HCT116 (cell line): ENCODE data around the gene ZGPAT. TPM values are rescaled to one million over a fixed set of nuclear protein-coding genes. Genes with fewer than 3 reads are reported as not detected.

Source experiments
- ATAC-seq: fragments of 200-7000 bp; cut with Tn5 transposase; 2 replicates; pipeline ENCODE4 v1.9.1; 2020; ENCODE audit warnings: mild to moderate bottlenecking, moderate library complexity
- BruUV-seq: library from RNA; stranded (reverse); fragments of 400-500 nt; replicated peaks from 2 replicates; lab custom pipeline; 2021; lab: Mats Ljungman, UMichigan
- CTCF ChIA-PET: fragments of 300-600 bp; sonication (Branson Sonifier 250); formaldehyde crosslinking; loops from one replicate; lab custom pipeline; 2021; ENCODE audit warnings: antibody characterized with exemption; lab: Charles Lee
- POLR2A ChIA-PET: fragments of 300-600, 350-600 bp; sonication (Branson Sonifier 250); formaldehyde crosslinking; loops from one replicate; lab custom pipeline; 2021; ENCODE audit warnings: antibody characterized with exemption; lab: Charles Lee
- RAD21 ChIA-PET, 2 experiments: fragments of 300-600 bp; sonication (Branson Sonifier 250); formaldehyde crosslinking; loops; one replicate each; lab custom pipeline; 2023; ENCODE audit warnings: low total read pairs in 2 of 2; ENCODE audit not compliant: uncharacterized antibody in 2 of 2, unreplicated experiment in 2 of 2, low non-redundant PET in 1 of 2; lab: Charles Lee
- DNase-seq: peaks from one replicate; pipeline ENCODE4 v3.0.0-alpha.2; 2010; ENCODE audit warnings: low read depth, low spot score
- H2AFZ ChIP-seq: fragments of 200-600 bp; shearing (Covaris generic), sonication (generic); 2 replicates; pipeline ENCODE4 v1.6.1; 2017; ENCODE audit warnings: low read depth, mixed run types, mixed read lengths, antibody characterized with exemption, low read length; ENCODE audit not compliant: poor library complexity, severe bottlenecking
- H3K27ac ChIP-seq: 2 replicates; pipeline ENCODE4 v1.5.1; 2012; ENCODE audit warnings: low read depth, low read length
- H3K27me3 ChIP-seq: fragments of 200-600 bp; sonication (generic); 2 replicates; pipeline ENCODE4 v1.6.1; 2016; ENCODE audit warnings: mixed run types, low read length, mixed read lengths; ENCODE audit not compliant: insufficient read depth
- H3K36me3 ChIP-seq, 2 experiments: fragments of 200-500 bp in 1 of 2; fragments of 200-600 bp in 1 of 2; sonication (Bioruptor generic) in 1 of 2; sonication (generic) in 1 of 2; 2 replicates each; pipeline versions ENCODE4 v1.5.1 to v1.6.1; 2014 to 2016; ENCODE audit warnings: low read length in 2 of 2, inconsistent platforms in 1 of 2, mixed read lengths in 1 of 2, mixed run types in 1 of 2; ENCODE audit not compliant: insufficient read depth in 2 of 2, control insufficient read depth in 1 of 2
- H3K4me1 ChIP-seq, 2 experiments: fragments of 200-600 bp in 1 of 2; sonication (generic) in 1 of 2; 2 replicates each; pipeline versions ENCODE4 v1.5.1 to v1.6.1; 2012 to 2017; ENCODE audit warnings: low read length in 2 of 2, inconsistent platforms in 1 of 2, mild to moderate bottlenecking in 1 of 2, mixed read lengths in 1 of 2, mixed run types in 1 of 2, moderate library complexity in 1 of 2; ENCODE audit not compliant: insufficient read depth in 2 of 2, control insufficient read depth in 1 of 2
- H3K4me2 ChIP-seq: fragments of 200-600 bp; sonication (generic); 2 replicates; pipeline ENCODE4 v1.6.1; 2017; ENCODE audit warnings: mixed run types, low read length, mixed read lengths
- H3K4me3 ChIP-seq, 2 experiments: fragments of 200-600 bp in 1 of 2; sonication (generic) in 1 of 2; replicated peaks in 1 of 2; 2 replicates each; pipeline ENCODE4 v1.5.1; 2011 to 2016; ENCODE audit warnings: low read length in 2 of 2, control low read depth in 1 of 2, low read depth in 1 of 2, mild to moderate bottlenecking in 1 of 2, mixed read lengths in 1 of 2, mixed run types in 1 of 2
- H3K79me2 ChIP-seq: fragments of 200-600 bp; sonication (generic); 2 replicates; pipeline ENCODE4 v1.6.1; 2017; ENCODE audit warnings: mild to moderate bottlenecking, mixed run types, low read length, moderate library complexity, mixed read lengths; ENCODE audit not compliant: insufficient read depth
- H3K9ac ChIP-seq: fragments of 200-600 bp; sonication (generic); 2 replicates; pipeline ENCODE4 v1.6.1; 2016; ENCODE audit warnings: low read length, mixed read lengths
- H3K9me2 ChIP-seq: fragments of 200-600 bp; sonication (generic), shearing (Covaris generic); 2 replicates; pipeline ENCODE4 v1.6.1; 2017; ENCODE audit warnings: mixed run types, mild to moderate bottlenecking, moderate library complexity; ENCODE audit not compliant: insufficient read depth
- H3K9me3 ChIP-seq, 2 experiments: fragments of 200-500 bp in 1 of 2; fragments of 200-600 bp in 1 of 2; sonication (Bioruptor generic) in 1 of 2; sonication (generic) in 1 of 2; 2 replicates each; pipeline ENCODE4 v1.6.1; 2014 to 2017; ENCODE audit warnings: low read length in 2 of 2, mixed read lengths in 2 of 2, inconsistent platforms in 1 of 2, low read depth in 1 of 2, mild to moderate bottlenecking in 1 of 2, mixed run types in 1 of 2, moderate library complexity in 1 of 2; ENCODE audit not compliant: control insufficient read depth in 1 of 2, insufficient read depth in 1 of 2
- H4K20me1 ChIP-seq: fragments of 200-600 bp; sonication (generic), shearing (Covaris generic); 2 replicates; pipeline ENCODE4 v1.6.1; 2017; ENCODE audit warnings: mixed run types, mild to moderate bottlenecking, moderate library complexity; ENCODE audit not compliant: insufficient read depth
- EZH2phosphoT487 ChIP-seq: fragments of 200-600 bp; IDR thresholded peaks from 2 replicates; pipeline ENCODE4 v1.6.1; 2018; ENCODE audit warnings: antibody characterized with exemption, borderline replicate concordance
- MAX ChIP-seq: IDR thresholded peaks from 2 replicates; pipeline ENCODE4 v1.6.1; 2012
- POLR2AphosphoS5 ChIP-seq: IDR thresholded peaks from 2 replicates; pipeline ENCODE4 v1.6.1; 2011; ENCODE audit warnings: mild to moderate bottlenecking, low read depth, low read length, moderate library complexity
- SIN3A ChIP-seq: IDR thresholded peaks from 2 replicates; pipeline ENCODE4 v1.6.1; 2012; ENCODE audit warnings: low read depth
- SP1 ChIP-seq: IDR thresholded peaks from 2 replicates; pipeline ENCODE4 v1.6.1; 2012; ENCODE audit warnings: low read depth
- ZFX ChIP-seq: fragments of 450-650 bp; IDR thresholded peaks from 2 replicates; pipeline ENCODE4 v1.6.1; 2017
- intact Hi-C: fragments of 100-400 bp; cut with micrococcal nuclease; formaldehyde crosslinking; loops from 2 replicates; pipeline ENCODE4 v1.10.0; 2022
- total RNA-seq: library from RNA; stranded (reverse); gene quantifications from one replicate; pipeline ENCODE4 v1.2.1, GENCODE V29; 2021; ENCODE audit not compliant: unreplicated experiment
- TF ChIP-seq, protein P1 (sequence below): IDR thresholded peaks from 2 replicates; pipeline ENCODE4 v1.6.1; 2012

The ZGPAT gene
- total RNA-seq, 1 experiment from 2014 or later: 30.6 TPM

- ATAC-seq: peak; percentile 15; the same call in 1 of the 2 replicates
- no TSS peak for BruUV-seq
- intact Hi-C loops: no loop called here
- Histone ChIP-seq H3K4me1 (no peaks in the 10 kb centered on the region), H3K79me2 (no peaks in the 10 kb centered on the region), H3K9ac (no peak overlapping the region), H3K4me3 (no peak overlapping the region), H4K20me1 (no peaks in the 10 kb centered on the region)
- TF ChIP-seq POLR2AphosphoS5 (no peak), SP1 (no peak), EZH2phosphoT487 (no peak), SIN3A (no peak), ZFX (no peak)
- TF ChIP-seq, protein P1, sequence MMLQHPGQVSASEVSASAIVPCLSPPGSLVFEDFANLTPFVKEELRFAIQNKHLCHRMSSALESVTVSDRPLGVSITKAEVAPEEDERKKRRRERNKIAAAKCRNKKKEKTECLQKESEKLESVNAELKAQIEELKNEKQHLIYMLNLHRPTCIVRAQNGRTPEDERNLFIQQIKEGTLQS: no peak
- TF ChIP-seq, all 23 proteins: peak for 0
- POLR2A ChIA-PET: interaction anchor here (0.7 kb wide), 1 partner anchor 76 kb away, joined by 3 read pairs; no protein-coding TSS in a partner anchor
- Histone ChIP-seq H3K27me3 (no peaks in the 10 kb centered on the region), H3K9me2 (no peaks in the 10 kb centered on the region), H3K27ac (no peak overlapping the region), H3K4me2 (no peak overlapping the region), H3K36me3 (no peaks in the 10 kb centered on the region), H2AFZ (no peak overlapping the region), H3K9me3 (no peaks in the 10 kb centered on the region)
- CTCF ChIA-PET: no interaction called here
- no peak for DNase-seq
- RAD21 ChIA-PET: no interaction called here
These were observed 43.8 kb downstream of the ZGPAT start for GRCh38 chr20:63751471-63752271.

- Histone ChIP-seq H3K27ac (no peak overlapping the region), H3K4me2 (no peak overlapping the region), H4K20me1 (no peaks in the 10 kb centered on the region), H3K27me3 (no peaks in the 10 kb centered on the region), H3K79me2 (no peaks in the 10 kb centered on the region), H3K9ac (no peak overlapping the region), H3K9me3 (no peaks in the 10 kb centered on the region), H3K4me1 (no peaks in the 10 kb centered on the region), H2AFZ (no peak overlapping the region), H3K4me3 (no peak overlapping the region), H3K9me2 (no peaks in the 10 kb centered on the region), H3K36me3 (no peaks in the 10 kb centered on the region)
- TF ChIP-seq MAX: no peak
- ATAC-seq: peak; percentile 39; the same call in 1 of the 2 replicates
- no peak for DNase-seq
- POLR2A ChIA-PET: no interaction called here
- CTCF ChIA-PET: no interaction called here
- intact Hi-C loops: no loop called here
- RAD21 ChIA-PET: no interaction called here
- BruUV-seq: no TSS peak
These were observed 44.7 kb downstream of the ZGPAT start for GRCh38 chr20:63752411-63753101.
